SK-N-SH treated with all-trans-retinoic acid at 6 μM for 48 hours (cell line): ENCODE results near the gene ARHGAP29.

Experiments
- ARNTL ChIP-seq: fragments of 450-650 bp; formaldehyde crosslinking; IDR thresholded peaks from 2 replicates; pipeline ENCODE4 v1.5.0; 2020; ENCODE audit warnings: low read depth, mild to moderate bottlenecking, moderate library complexity, borderline replicate concordance
- CREB5 ChIP-seq: fragments of 250-450 bp; sonication (Bioruptor Pico); IDR thresholded peaks from 2 replicates; pipeline ENCODE4 v1.5.1; 2020; ENCODE audit warnings: low read depth, mild to moderate bottlenecking, moderate library complexity
- ESRRG ChIP-seq: fragments of 250-450 bp; sonication (Bioruptor Pico); IDR thresholded peaks from 2 replicates; pipeline ENCODE4 v1.6.1; 2021; ENCODE audit warnings: mild to moderate bottlenecking
- ISL1 ChIP-seq: fragments of 250-450 bp; sonication (Bioruptor Pico); IDR thresholded peaks from 2 replicates; pipeline ENCODE4 v2.1.2; 2022; ENCODE audit warnings: mild to moderate bottlenecking, moderate library complexity
- OSR1 ChIP-seq: fragments of 250-450 bp; sonication (Bioruptor Pico); IDR thresholded peaks from 2 replicates; pipeline ENCODE4 v1.8.0; 2022; ENCODE audit warnings: moderate library complexity, mild to moderate bottlenecking, inconsistent platforms
- PATZ1 ChIP-seq: fragments of 250-450 bp; sonication (Bioruptor Pico); IDR thresholded peaks from 2 replicates; pipeline ENCODE4 v1.8.0; 2020; ENCODE audit warnings: mild to moderate bottlenecking, moderate library complexity, borderline replicate concordance
- PPARA ChIP-seq: fragments of 250-450 bp; sonication (Bioruptor Pico); IDR thresholded peaks from 2 replicates; pipeline ENCODE4 v1.5.0; 2020; ENCODE audit warnings: mild to moderate bottlenecking, borderline replicate concordance
- RARB ChIP-seq: fragments of 250-450 bp; sonication (Bioruptor Pico); IDR thresholded peaks from 2 replicates; pipeline ENCODE4 v1.8.0; 2021; ENCODE audit warnings: mild to moderate bottlenecking, moderate library complexity
- SNAI2 ChIP-seq: fragments of 250-450 bp; sonication (Bioruptor Pico); IDR thresholded peaks from 2 replicates; pipeline ENCODE4 v1.5.0; 2020; ENCODE audit warnings: mild to moderate bottlenecking, moderate library complexity
- ZFP3 ChIP-seq: fragments of 250-450 bp; sonication (Bioruptor Pico); IDR thresholded peaks from 2 replicates; pipeline ENCODE4 v1.5.0; 2020; ENCODE audit warnings: mild to moderate bottlenecking, moderate library complexity

GRCh38 chr1:94207695-94208094 lies 29.7 kb downstream of the ARHGAP29 start:
- no peak for TF ChIP-seq ARNTL (CRISPR knock-in tag)
- TF ChIP-seq ZFP3 (CRISPR knock-in tag): no peak
- no peak for TF ChIP-seq CREB5 (CRISPR knock-in tag)
- TF ChIP-seq PPARA (CRISPR knock-in tag): no peak
- no peak for TF ChIP-seq SNAI2 (CRISPR knock-in tag)
- no peak for TF ChIP-seq OSR1 (CRISPR knock-in tag)
- TF ChIP-seq ISL1 (CRISPR knock-in tag): no peak
- TF ChIP-seq ESRRG (CRISPR knock-in tag): no peak
- TF ChIP-seq PATZ1 (CRISPR knock-in tag): no peak
- TF ChIP-seq RARB (CRISPR knock-in tag): no peak
